Thoracic aorta (tissue), 2 donors: ENCODE measurements around the gene ARHGEF28. TPM values are rescaled to one million over a fixed set of nuclear protein-coding genes. Genes with fewer than 3 reads are reported as not detected.

Experiments
- ATAC-seq: fragments of 150-250 bp; one replicate; pipeline ENCODE4 v1.8.0; 2017; ENCODE audit warnings: low read depth; ENCODE audit not compliant: insufficient number of reproducible peaks, low FRiP score
- DNase-seq: peaks from one replicate; pipeline ENCODE4 v3.0.0-alpha.2; 2020; ENCODE audit warnings: low spot score
- H3K27ac ChIP-seq, 2 donors: fragments of 200-600 bp; sonication (generic); 1 replicate in 1 of 2; 2 replicates in 1 of 2; pipeline ENCODE4 v1.5.1; 2016; ENCODE audit warnings: mild to moderate bottlenecking in 2 of 2, moderate library complexity in 2 of 2
- H3K27me3 ChIP-seq: fragments of 200-600 bp; sonication (generic); replicated peaks from 2 replicates; pipeline ENCODE4 v1.6.0; 2016; ENCODE audit warnings: mild to moderate bottlenecking; ENCODE audit not compliant: insufficient read depth
- H3K36me3 ChIP-seq: fragments of 200-600 bp; sonication (generic); one replicate; pipeline ENCODE4 v1.5.1; 2016
- H3K4me1 ChIP-seq, 2 donors: fragments of 200-600 bp; sonication (generic); 1 replicate in 1 of 2; 2 replicates in 1 of 2; pipeline versions ENCODE4 v1.5.1 to v1.6.0; 2016; ENCODE audit warnings: low read depth in 2 of 2, mild to moderate bottlenecking in 1 of 2; ENCODE audit not compliant: control insufficient read depth in 1 of 2
- H3K4me3 ChIP-seq: fragments of 200-600 bp; sonication (generic); 2 replicates; pipeline ENCODE4 v1.5.1; 2016; ENCODE audit warnings: mild to moderate bottlenecking
- H3K9me3 ChIP-seq: fragments of 200-600 bp; sonication (generic); 2 replicates; pipeline ENCODE4 v1.5.1; 2016
- total RNA-seq, 2 donors: library from RNA; depleted of rRNA; stranded (reverse); fragments of >200 nt; gene quantifications; one replicate each; pipeline versions ENCODE4 v1.1.0 to v1.2.3, GENCODE V29; 2016
- TF ChIP-seq, protein P1 (sequence below): fragments of 200-600 bp; sonication (generic); IDR thresholded peaks from one replicate; pipeline ENCODE4 v1.5.1; 2019; ENCODE audit warnings: antibody characterized with exemption

Gene ARHGEF28
- total RNA-seq, 2 donors from 2014 or later, result 35.5 to 40.8 TPM

DNA sequence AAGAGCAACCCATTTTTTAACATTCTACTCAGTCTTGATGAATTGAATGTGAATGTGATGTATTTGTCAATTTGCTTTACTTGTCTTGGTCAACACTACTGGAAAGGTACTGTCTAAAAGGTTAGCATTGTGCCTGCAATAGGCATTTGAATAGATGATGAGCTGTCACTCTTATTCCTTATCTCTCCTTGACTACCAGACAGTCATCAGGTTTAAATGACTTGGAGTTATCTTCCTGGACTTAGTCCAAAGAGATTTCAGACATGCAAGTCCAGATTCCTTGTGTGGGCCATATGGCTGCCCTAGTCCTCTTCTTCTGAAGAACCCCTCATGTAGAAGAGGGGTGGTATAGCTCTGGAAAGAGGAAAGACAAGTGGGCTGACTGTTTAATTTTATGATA lies 4.8 kb downstream of the ARHGEF28 start:
- Histone ChIP-seq H3K36me3 (no peaks in the 10 kb centered on the region), H3K4me3 (no peak overlapping the region), H3K27me3 (no peaks in the 10 kb centered on the region), H3K4me1 (peaks cover 3 to 21% of the 10 kb centered on the region in 2 donors), H3K27ac (no peak overlapping the region), H3K9me3 (no peaks in the 10 kb centered on the region)
- TF ChIP-seq, protein P1, sequence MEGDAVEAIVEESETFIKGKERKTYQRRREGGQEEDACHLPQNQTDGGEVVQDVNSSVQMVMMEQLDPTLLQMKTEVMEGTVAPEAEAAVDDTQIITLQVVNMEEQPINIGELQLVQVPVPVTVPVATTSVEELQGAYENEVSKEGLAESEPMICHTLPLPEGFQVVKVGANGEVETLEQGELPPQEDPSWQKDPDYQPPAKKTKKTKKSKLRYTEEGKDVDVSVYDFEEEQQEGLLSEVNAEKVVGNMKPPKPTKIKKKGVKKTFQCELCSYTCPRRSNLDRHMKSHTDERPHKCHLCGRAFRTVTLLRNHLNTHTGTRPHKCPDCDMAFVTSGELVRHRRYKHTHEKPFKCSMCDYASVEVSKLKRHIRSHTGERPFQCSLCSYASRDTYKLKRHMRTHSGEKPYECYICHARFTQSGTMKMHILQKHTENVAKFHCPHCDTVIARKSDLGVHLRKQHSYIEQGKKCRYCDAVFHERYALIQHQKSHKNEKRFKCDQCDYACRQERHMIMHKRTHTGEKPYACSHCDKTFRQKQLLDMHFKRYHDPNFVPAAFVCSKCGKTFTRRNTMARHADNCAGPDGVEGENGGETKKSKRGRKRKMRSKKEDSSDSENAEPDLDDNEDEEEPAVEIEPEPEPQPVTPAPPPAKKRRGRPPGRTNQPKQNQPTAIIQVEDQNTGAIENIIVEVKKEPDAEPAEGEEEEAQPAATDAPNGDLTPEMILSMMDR, result no peak
- no peak for DNase-seq
- ATAC-seq, result no peak

DNA sequence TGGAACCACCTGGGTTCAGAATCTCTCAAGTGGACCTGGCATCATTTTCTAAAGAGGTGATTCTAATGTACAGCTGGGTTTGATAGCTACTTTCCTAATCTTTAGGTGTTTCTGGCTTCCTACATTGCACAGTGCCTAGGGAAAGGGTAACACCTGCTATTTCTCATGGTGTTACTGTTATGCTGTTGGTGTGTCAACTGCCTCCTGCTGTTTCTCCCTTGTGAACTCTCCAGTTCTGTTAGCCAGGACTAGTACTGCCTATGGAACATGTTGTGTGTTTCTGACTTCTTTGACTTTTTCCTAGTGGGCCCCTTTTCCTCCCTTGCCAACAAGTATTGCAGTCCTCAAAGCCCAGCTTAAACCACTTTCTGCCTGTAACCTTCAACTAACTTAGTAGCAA lies 5.5 kb downstream of the ARHGEF28 start:
- no peaks in the 10 kb centered on the region for H3K27me3 ChIP-seq
- peaks cover 3 to 21% of the 10 kb centered on the region in 2 donors for H3K4me1 ChIP-seq
- H3K9me3 ChIP-seq, result no peaks in the 10 kb centered on the region
- TF ChIP-seq, protein P1, result no peak
- peak overlapping the region in 1 of 2 donors; percentile 8 for H3K27ac ChIP-seq
- no peak overlapping the region for H3K4me3 ChIP-seq
- H3K36me3 ChIP-seq, result no peaks in the 10 kb centered on the region
- ATAC-seq (no peak), DNase-seq (no peak)

DNA sequence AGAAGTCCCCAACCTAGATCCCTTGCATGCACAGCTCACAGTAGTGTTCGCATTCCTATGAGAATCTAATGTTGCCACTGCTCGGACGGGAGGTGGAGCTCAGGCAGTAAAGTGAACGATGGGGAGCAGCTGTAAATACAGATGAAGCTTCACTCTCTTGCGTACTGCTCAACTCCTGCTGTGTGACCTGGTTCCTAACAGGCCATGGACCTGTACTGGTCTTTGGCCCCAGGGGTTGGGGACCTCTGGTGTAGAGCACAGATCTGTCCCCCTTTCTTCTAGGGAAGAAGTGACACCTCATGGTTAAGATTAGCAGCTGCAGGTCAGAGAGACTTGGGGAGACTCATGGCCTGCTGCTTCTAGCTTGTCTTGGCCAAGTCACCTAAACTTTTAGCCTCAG lies 7.1 kb downstream of the ARHGEF28 start:
- no peaks in the 10 kb centered on the region for H3K27me3 ChIP-seq
- TF ChIP-seq, protein P1, result no peak
- DNase-seq, result no peak
- H3K27ac ChIP-seq, result no peak overlapping the region
- H3K4me3 ChIP-seq, result no peak overlapping the region
- peaks cover 0 to 6% of the 10 kb centered on the region in 2 donors for H3K4me1 ChIP-seq
- H3K9me3 ChIP-seq, result no peaks in the 10 kb centered on the region
- no peak for ATAC-seq
- H3K36me3 ChIP-seq, result no peaks in the 10 kb centered on the region

DNA sequence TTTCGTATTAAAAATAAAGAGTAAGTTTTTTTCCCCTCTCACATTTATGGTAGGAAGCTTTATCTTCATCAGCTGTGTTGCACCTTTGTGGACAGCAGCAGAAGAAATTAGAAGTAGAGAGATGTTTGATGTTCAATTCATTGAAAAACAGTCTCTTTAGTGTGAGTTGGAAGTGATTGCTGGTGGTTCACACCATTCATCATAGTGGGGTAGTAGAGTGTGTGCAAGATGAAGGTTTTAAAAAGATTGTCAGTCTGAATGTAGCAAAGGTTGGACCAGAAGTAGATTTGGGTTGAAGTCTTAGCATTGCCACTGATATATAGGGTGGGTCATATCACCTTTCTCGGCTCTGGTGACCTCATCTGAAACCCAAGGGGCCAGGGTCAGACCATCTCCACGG lies 10.4 kb downstream of the ARHGEF28 start:
- Histone ChIP-seq H3K9me3 (no peaks in the 10 kb centered on the region), H3K27ac (peak overlapping the region in 1 of 2 donors; percentile 65)
- TF ChIP-seq, protein P1, result no peak

DNA sequence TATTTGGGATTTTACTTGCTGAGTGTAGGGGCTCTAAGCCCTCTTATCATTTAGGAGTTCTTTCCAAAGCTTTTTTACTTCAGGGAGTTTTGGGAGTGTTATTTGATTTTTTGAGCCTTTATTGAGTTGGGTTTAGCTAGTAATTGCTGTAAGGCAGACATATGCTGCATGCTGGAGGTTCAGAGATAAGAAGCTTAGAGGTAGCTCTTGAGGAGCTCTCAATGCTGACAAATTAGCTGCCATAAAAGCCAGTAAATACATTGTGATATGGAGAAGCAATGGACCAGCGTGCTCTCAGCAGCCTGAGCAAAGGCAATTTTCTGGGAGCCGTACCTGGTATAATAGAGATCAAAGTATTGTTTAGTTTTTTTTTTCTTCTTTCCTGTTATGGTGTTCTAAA lies 11.6 kb downstream of the ARHGEF28 start:
- peak overlapping the region in 1 of 2 donors; percentile 65 for H3K27ac ChIP-seq
- H3K27me3 ChIP-seq, result no peaks in the 10 kb centered on the region
- no peaks in the 10 kb centered on the region for H3K9me3 ChIP-seq
- ATAC-seq (no peak), DNase-seq (no peak)
- H3K4me1 ChIP-seq, result peaks cover 20 to 21% of the 10 kb centered on the region in 2 donors
- H3K36me3 ChIP-seq, result no peaks in the 10 kb centered on the region
- TF ChIP-seq, protein P1, result no peak
- H3K4me3 ChIP-seq, result no peak overlapping the region

More for the DNA sequence above, 10.4 kb downstream of the ARHGEF28 start:
- Histone ChIP-seq H3K4me3 (no peak overlapping the region), H3K4me1 (peaks cover 15 to 20% of the 10 kb centered on the region in 2 donors), H3K27me3 (no peaks in the 10 kb centered on the region), H3K36me3 (no peaks in the 10 kb centered on the region)
- DNase-seq (no peak), ATAC-seq (no peak)
